Right kidney (tissue), 1 donor: ENCODE measurements around the gene COASY.

Experiments
- DNase-seq: peaks from one replicate; pipeline ENCODE4 v3.0.0-alpha.2; 2016

COASY gene

DNA sequence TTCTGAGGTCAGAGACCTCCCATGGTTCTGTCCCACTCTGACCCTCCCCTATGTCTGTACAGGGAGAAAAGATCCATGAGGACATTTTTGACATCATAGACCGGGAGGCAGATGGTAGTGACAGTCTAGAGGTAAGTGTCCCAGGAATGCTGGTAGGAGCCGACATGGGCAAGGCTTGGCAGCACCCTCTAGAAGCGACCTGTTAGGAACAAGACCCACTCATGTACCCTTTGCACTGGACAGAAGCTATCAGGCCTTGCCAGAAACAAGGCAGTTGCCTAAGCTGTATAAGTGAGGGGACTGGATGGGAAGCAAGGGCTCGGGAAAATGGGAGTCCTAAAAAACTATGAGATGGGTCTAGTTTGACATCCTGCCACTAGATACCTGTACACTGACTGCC lies 50.1 kb downstream of the COASY start:
- no peak for DNase-seq

DNA sequence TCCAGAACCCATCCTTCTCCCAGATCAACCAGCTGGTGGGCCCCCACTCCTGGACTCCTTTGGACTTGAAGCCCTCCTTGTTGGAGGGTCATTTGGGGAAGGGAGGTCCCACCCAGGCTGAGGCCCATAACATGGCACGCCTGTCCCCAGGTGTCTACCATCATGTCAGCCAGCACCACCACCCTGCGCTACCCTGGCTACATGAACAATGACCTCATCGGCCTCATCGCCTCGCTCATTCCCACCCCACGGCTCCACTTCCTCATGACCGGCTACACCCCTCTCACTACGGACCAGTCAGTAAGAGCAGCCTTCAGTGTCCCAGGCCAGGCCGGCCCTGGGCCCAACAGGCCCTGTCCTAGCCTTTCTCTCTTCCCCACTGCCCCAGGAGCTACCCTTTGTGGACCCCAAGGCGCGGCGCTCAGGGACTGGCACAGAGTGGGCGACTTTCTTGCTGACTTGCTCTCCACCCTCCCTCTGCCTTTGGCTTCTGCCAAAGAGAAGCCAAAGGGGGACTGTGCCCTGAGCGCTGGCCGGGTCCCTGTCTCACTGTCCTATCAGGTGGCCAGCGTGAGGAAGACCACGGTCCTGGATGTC lies 51.8 kb downstream of the COASY start:
- no peak for DNase-seq
